Stimulated activated CD8-positive, alpha-beta memory T cell treated with anti-CD3 and anti-CD28 coated beads, Interleukin-12 subunit alpha, Interleukin-12 subunit beta, amount 100 ng/mL, for 24 hours (primary cell): ENCODE results near the gene ERGIC3.
A peak's percentile ranks its signal among the peaks of the same experiment; 100 is the strongest.
"Not testable (repeated sequence)": the region's sequence is repeated elsewhere in the genome, so short reads cannot be mapped to it uniquely, and the experiment has no call there.

Experiments used
- DNase-seq: peaks from one replicate; pipeline ENCODE4 v3.0.0-alpha.2; 2020; ENCODE audit errors: extremely low read depth

The ERGIC3 gene

GRCh38 chr20:35541783-35542662 is at the start of gene ERGIC3:
ERGIC3 (plus strand) TSS chr20:35542078; CDS start chr20:35542098, 20 bp downstream.
- peak; percentile 93 for DNase-seq

DNA sequence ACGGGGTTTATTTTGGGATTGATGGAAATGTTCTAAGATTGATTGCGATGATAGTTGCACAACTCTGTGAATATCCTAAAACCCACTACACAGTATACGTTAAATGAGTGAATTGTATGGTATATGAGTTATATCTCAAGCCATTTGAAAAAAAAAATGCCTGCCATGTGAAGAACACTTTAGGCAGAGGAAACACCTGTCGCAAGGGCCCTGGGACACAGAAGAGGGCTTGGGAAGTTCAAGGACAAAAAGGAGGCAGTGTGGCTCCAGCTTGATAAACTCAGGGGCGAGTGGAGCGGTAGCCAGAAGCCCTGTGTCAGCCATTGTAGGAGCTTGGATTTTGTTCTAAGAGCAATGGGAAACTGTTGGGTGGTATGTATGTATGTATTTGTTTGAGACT is 49.5 kb upstream of the ERGIC3 start:
- DNase-seq = no peak

DNA sequence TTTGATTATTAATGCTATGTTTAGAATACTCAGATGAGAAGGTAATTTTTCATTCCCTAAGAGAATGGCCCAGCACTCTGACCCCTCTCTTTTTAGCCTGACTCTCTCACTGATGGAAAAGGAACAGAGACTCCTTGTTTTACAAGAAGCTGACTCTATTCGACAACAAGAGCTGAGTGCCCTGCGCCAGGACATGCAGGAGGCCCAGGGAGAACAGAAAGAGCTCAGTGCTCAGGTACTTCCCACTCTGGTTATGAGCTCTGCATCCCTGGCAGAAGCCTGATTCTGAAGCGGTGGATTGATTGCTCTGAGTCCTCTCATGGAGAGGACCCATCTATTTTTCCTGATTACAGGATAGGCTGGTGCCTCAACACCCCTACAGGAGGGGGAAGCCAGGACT is 45.4 kb upstream of the ERGIC3 start:
- DNase-seq = no peak

GRCh38 chr20:35497320-35497719 is 44.6 kb upstream of the ERGIC3 start:
- no peak for DNase-seq

GRCh38 chr20:35497780-35498189 is 44.1 kb upstream of the ERGIC3 start:
- no peak for DNase-seq

GRCh38 chr20:35499271-35499670 is 42.6 kb upstream of the ERGIC3 start:
- DNase-seq = no peak

DNA sequence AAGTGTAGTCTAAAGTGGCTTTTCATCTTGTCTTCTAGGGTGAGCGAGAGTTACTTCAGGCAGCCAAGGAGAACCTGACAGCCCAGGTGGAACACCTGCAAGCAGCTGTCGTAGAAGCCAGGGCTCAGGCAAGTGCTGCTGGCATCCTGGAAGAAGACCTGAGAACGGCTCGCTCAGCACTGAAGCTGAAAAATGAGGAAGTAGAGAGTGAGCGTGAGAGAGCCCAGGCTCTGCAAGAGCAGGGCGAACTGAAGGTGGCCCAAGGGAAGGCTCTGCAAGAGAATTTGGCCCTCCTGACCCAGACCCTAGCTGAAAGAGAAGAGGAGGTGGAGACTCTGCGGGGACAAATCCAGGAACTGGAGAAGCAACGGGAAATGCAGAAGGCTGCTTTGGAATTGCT is 39.5 kb upstream of the ERGIC3 start:
- DNase-seq = no peak

DNA sequence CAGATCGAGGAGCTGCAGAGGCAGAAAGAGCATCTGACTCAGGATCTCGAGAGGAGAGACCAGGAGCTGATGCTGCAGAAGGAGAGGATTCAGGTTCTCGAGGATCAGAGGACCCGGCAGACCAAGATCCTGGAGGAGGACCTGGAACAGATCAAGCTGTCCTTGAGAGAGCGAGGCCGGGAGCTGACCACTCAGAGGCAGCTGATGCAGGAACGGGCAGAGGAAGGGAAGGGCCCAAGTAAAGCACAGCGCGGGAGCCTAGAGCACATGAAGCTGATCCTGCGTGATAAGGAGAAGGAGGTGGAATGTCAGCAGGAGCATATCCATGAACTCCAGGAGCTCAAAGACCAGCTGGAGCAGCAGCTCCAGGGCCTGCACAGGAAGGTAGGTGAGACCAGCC is 38.6 kb upstream of the ERGIC3 start:
- DNase-seq = no peak

DNA sequence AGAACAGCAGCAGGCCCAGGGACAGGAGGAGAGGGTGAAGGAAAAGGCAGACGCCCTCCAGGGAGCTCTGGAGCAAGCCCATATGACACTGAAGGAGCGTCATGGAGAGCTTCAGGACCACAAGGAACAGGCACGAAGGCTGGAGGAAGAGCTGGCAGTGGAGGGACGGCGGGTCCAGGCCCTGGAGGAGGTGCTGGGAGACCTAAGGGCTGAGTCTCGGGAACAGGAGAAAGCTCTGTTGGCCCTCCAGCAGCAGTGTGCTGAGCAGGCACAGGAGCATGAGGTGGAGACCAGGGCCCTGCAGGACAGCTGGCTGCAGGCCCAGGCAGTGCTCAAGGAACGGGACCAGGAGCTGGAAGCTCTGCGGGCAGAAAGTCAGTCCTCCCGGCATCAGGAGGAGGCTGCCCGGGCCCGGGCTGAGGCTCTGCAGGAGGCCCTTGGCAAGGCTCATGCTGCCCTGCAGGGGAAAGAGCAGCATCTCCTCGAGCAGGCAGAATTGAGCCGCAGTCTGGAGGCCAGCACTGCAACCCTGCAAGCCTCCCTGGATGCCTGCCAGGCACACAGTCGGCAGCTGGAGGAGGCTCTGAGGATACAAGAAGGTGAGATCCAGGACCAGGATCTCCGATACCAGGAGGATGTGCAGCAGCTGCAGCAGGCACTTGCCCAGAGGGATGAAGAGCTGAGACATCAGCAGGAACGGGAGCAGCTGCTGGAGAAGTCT is 37.9 kb upstream of the ERGIC3 start:
- DNase-seq = no peak

GRCh38 chr20:35504751-35505150 is 37.1 kb upstream of the ERGIC3 start:
- no peak for DNase-seq

GRCh38 chr20:35506179-35506578 is 35.7 kb upstream of the ERGIC3 start:
- no peak for DNase-seq

DNA sequence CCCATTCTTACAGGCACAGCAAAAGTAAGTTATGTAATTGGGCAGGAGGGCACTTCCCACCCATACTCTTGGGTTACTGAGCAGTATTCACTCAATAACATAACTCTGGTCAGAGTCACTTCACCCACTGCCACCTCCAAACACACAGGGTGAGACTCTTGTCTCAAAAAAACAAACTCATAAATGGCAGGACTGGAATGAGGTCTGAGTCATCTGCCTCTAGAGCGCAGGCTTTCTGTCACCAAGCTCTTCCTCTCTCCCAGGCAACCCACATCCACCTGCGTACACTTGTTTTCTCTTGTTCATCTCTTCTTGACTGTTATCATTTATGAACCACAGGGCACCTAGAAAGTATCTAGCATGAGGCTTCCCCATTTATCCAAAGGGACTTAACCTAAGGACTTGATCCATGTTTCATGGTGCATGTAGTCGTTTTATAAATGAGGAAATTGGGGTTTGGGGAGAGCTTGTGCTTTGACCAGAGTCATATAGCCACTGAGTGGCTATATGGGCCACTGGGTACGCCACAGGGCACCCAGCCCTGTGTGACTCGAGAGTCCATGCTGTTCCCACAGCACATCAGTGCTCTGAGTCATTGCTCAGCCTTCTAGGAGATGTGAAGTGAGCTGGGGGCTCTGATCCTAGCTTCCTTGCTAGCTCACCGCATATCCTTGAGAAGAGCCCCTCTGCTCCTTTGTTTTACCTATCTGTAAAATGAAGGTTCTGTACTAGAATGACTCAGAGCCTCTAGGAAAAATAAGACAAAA is 34.8 kb upstream of the ERGIC3 start:
- no peak for DNase-seq

DNA sequence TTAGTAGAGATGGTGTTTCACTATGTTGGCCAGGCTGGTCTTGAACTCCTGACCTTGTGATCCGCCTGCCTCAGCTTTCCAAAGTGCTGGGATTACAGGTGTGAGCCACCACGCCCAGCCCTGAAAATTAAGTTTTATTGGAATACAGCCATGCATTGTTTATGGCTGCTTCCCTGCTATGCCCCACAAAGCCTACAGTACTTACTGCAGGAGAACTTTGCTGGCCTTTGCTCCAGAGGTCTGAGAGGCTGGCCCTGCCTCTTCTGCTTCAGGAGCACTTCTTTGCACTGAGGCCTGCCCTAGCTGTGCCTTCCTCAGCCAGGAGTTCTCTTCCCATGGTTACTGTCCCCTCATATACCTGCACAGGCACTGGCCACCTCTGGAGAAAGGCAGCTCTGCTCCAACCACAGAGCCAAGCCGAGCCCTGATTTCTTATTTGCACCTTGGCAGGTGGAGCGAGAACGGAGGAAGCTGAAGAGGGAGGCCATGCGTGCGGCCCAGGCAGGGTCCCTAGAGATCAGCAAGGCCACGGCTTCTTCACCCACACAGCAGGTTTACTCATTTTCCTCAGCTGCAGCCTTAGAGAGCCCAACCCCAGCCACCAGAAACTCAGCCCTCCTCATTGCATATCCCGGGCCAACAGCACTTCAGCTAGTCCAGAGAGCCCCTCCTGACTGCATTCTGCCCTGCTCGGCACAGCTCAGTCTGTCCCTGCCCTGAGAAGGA is 33.2 kb upstream of the ERGIC3 start:
- DNase-seq = no peak

- no peak for DNase-seq
Measured at GRCh38 chr20:35510951-35511735, 30.7 kb upstream of the ERGIC3 start.

DNA sequence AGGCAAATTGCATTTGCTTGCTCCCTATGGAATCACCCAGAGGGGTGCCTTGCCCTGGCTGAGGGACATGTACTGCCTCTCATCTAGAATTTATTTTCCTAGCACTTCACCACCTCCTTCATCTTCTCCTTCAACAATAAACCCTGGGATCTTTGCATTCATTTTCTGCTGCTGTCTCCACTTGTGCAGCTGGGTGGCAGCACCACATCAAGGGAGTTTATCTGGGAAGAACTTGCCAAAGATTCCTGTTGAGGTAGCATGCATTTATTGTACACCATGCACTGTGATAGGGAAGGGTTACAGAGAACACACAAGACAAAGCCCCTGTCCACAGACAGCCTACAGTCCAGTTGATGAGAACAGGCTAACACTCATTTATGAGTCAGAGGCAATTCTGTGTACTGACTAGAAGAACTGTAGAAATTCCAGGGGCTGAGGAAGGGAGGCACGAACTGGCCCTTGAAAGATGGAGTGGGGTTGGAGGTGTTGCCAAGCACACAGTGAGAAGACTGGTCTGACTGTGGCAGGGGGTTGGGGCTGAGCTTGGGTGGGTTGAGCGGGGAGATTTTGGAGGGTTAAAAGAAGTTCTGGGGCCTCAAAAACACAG is 30.0 kb upstream of the ERGIC3 start:
- DNase-seq = no peak

DNA sequence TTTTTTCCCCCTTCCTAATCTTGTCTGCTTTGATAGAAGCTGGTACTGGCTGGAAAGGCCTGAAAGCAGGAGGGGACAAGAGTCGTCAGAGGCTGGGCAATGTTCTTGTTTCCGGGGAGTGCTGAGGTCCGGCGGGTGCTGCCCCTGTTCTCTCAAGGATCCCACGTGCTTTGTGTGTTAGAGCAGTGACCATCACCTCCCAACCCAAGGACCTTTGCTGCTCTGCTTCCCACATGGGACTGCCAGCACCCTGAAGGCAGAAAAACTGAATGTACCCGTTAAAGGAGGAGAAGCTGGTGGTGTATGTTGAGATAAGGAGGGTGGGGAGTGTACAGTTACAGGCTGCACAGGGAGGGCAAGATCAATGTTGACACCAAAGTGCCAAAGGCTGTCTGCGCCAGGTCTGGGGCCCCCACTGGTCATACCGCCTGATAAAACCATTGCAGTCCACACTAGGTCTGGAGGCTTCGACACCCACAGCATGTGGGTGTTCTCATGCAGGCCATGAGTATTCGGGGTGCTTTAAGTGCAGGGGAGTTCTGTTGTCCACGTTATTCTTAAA is 27.4 kb upstream of the ERGIC3 start:
- no peak for DNase-seq

DNA sequence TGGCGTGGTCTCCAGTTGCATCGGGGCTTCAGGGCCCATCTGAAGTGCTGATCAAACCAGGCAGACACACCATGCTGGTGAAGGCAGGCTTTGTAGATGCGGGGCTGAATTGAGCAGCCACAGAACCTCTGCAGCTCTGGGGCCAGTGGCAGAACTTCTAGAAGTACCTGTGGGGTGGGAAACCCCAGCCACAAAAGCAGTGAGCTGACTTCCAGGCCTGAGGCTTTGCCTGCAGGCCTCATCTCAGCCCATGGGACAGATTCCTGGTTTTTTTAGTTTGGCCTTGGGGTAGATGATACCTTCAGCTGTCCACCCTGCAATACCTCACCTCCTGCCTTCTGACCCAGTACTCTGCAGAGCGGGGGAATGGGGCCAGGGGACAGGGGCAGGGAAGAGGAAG is 26.5 kb upstream of the ERGIC3 start:
- no peak for DNase-seq

DNA sequence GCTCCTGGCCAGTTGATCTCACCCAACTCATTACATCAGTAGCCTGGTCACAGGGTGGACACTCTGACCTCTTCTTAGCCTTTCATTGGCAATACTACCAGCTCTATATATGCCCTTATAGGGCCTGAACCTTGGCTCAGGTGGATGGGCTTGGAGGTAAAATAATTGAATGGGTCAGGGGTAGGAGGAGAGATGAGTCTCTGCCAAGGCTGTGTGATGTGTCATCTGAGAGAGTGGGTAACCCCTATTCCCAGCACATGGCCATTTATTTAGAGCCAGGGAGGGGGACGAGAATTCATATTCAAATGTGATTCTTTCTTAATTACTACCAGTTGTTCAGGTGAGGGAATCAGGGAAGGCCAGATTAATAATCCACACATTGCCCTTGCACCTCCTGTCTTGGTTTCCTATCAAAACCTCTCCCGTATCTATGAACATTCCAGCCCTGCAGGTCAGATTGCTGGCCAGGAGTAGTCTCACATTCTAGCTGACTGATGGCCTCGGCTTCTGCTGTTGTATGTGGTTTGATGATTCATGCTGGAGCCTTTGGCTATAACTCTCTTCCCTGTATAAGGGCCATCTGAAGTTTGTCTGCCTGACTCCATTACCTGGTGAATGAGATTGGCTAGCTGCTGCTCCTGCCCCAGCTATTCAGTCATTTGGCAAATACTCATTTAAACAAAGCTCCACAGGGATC is 25.8 kb upstream of the ERGIC3 start:
- DNase-seq = no peak

DNA sequence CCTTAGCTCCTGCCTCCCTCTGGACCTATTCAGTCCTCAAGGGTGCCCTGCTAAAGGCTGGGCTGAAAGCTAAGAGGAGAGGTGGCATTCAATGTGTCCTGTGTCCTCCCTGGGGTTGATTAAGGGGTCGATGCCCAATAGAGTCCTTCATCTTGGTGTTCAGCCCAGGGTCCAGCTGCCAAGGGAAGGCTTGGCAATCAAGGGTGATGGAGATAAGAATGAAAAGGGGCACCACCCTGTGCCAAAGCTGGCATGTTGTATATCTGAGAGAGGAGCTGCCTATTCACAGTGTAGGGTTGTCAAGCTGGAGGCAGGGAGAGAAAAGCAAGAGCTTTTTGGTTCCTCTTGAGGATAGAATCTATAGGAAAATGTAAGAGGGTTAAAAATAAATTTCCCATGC is 24.8 kb upstream of the ERGIC3 start:
- no peak for DNase-seq

DNA sequence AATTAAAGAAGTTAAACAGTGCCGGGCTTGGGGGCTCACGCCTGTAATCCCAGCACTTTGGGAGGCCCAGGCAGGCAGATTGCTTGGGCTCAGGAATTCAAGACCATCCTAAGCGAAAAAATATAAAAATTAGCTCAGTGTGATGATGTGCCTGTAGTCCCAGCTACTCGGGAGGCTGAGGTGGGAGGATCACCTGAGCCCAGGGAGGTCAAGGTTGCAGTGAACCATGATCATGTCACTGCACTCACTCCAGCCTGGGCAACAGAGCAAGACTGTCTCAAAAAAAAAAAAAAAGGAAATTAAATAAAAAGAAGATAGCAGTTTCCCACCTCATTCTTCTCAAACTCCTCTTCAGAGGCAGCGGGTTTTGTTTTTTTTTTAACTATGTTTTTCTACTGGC is 24.1 kb upstream of the ERGIC3 start:
- not testable (repeated sequence) for DNase-seq
